ENCODE measurements around the gene NME3. TPM values are rescaled to one million over a fixed set of nuclear protein-coding genes. Genes with fewer than 3 reads are reported as not detected.
A peak's percentile ranks its signal among the peaks of the same experiment; 100 is the strongest.

The NME3 gene
- total and polyA plus RNA-seq, 2 donors from 2014 or later: 70.8 to 123 TPM

DNA sequence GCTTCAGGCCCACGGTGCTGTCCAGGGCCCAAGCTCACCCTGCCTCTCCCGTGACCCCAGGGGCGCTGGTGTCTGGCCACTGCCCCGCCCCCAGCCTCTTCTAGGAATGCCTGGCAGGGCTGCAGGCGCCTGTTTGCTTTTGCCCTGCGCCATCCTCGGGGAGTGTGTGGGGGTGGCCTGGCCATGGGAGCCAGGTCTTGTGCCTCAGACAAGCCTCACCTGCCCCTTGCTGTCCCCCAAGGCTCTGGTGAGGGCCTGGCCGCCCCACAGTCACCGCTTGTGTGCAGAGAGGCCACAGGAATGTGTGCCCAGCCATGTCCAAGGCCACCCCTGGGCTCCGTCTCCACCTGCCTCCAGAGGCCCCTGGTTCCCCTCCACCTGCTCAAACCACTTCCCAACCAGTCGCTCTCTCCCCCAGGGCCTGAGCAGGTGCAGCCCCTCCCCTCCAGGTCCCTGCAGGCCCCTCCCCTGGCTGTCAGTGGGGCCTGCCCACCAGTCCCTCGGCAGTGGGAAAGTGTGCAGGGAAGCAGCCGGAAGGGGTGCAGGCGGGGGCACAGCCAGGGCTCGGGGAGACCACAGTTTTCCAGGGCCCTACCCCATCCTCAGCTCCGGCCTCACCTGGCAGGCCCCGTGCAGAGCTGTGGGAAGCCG, 23.0 kb upstream of the NME3 start:
- intact Hi-C loops (cut with DNase I): no loop called here
- Histone ChIP-seq H3K27ac (ENCODE audit: low read depth in 2 of 2, low read length in 2 of 2) (no peak overlapping the region), H3K4me3 (ENCODE audit: low read length in 3 of 3) (no peak overlapping the region), H3K4me1 (ENCODE audit: control insufficient read depth in 2 of 3, insufficient read depth in 2 of 3, low read depth in 1 of 3, low read length in 3 of 3) (no peaks in the 10 kb centered on the region), H3K36me3 (ENCODE audit: control insufficient read depth in 2 of 3, insufficient read depth in 3 of 3, low read length in 3 of 3) (no peaks in the 10 kb centered on the region), H3K27me3 (ENCODE audit: control insufficient read depth, insufficient read depth, low read length) (no peaks in the 10 kb centered on the region), H3K9me3 (ENCODE audit: control insufficient read depth in 2 of 3, insufficient read depth in 1 of 3, low read length in 3 of 3) (peaks cover 0 to 3% (median 0%) of the 10 kb centered on the region in 3 donors), H3K9ac (ENCODE audit: low read length in 3 of 3) (no peak overlapping the region)
- DNase-seq (peak; percentile 52 to 75 (median 68)), FAIRE-seq (no peak)
- TF ChIP-seq, protein P1, sequence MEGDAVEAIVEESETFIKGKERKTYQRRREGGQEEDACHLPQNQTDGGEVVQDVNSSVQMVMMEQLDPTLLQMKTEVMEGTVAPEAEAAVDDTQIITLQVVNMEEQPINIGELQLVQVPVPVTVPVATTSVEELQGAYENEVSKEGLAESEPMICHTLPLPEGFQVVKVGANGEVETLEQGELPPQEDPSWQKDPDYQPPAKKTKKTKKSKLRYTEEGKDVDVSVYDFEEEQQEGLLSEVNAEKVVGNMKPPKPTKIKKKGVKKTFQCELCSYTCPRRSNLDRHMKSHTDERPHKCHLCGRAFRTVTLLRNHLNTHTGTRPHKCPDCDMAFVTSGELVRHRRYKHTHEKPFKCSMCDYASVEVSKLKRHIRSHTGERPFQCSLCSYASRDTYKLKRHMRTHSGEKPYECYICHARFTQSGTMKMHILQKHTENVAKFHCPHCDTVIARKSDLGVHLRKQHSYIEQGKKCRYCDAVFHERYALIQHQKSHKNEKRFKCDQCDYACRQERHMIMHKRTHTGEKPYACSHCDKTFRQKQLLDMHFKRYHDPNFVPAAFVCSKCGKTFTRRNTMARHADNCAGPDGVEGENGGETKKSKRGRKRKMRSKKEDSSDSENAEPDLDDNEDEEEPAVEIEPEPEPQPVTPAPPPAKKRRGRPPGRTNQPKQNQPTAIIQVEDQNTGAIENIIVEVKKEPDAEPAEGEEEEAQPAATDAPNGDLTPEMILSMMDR (IDR thresholded peaks at IDR 0.05; ENCODE audit: borderline replicate concordance, extremely low read depth, insufficient read depth): no peak

DNA sequence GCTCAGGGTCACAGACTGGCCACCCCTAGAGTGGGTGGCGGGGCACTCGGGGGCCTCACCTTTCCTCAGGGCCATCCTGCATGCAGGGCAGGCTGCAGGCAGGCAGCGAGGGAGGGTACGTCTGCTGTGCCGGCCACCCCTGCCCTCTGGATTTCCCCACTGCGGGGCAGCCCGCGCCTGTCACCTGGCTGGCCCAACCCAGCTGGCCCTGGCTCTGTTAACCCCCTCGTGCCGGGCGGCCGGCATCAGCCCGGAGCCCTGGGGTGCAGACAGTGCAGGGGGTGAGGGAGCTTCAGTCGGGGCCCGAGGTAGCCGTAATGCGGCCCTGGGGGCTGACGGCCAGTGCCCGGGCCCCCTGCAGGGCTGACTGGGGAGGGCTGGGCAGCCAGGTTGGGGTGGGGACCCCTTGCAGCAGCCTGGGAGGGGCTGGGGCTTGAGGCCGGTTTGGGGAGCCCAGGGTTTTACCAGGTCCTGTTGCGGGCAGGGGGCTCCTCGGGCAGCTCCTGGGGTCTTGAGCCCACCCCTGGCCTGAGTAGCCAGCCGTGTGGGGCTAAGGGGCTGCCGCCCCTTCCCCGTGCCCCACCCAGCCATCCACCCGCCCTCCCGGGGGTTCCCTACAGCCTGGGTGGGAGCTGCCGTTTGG, 22.4 kb upstream of the NME3 start, which contains the start of gene IGFALS:
TSS of gene IGFALS (minus strand) at position 128 of the 643 bp plus-strand sequence. CDS start at position 75, 53 bp downstream.
- TF ChIP-seq, protein P1 (IDR thresholded peaks at IDR 0.05; ENCODE audit: borderline replicate concordance, extremely low read depth, insufficient read depth): no peak
- no peaks in the 10 kb centered on the region for H3K4me1 ChIP-seq (ENCODE audit: control insufficient read depth in 2 of 3, insufficient read depth in 2 of 3, low read depth in 1 of 3, low read length in 3 of 3)
- FAIRE-seq: no peak
- H3K36me3 ChIP-seq (ENCODE audit: control insufficient read depth in 2 of 3, insufficient read depth in 3 of 3, low read length in 3 of 3): no peaks in the 10 kb centered on the region
- H3K27me3 ChIP-seq (ENCODE audit: control insufficient read depth, insufficient read depth, low read length): no peaks in the 10 kb centered on the region
- peaks cover 0 to 3% (median 0%) of the 10 kb centered on the region in 3 donors for H3K9me3 ChIP-seq (ENCODE audit: control insufficient read depth in 2 of 3, insufficient read depth in 1 of 3, low read length in 3 of 3)
- intact Hi-C loops (cut with DNase I): no loop called here
- peak in 2 of 5 donors; percentile 42 to 74 for DNase-seq
- H3K4me3 ChIP-seq (ENCODE audit: low read length in 3 of 3): no peak within 1 kb of the TSS
- no peak within 1 kb of the TSS for H3K9ac ChIP-seq (ENCODE audit: low read length in 3 of 3)
- no peak within 1 kb of the TSS for H3K27ac ChIP-seq (ENCODE audit: low read depth in 2 of 2, low read length in 2 of 2)

DNA sequence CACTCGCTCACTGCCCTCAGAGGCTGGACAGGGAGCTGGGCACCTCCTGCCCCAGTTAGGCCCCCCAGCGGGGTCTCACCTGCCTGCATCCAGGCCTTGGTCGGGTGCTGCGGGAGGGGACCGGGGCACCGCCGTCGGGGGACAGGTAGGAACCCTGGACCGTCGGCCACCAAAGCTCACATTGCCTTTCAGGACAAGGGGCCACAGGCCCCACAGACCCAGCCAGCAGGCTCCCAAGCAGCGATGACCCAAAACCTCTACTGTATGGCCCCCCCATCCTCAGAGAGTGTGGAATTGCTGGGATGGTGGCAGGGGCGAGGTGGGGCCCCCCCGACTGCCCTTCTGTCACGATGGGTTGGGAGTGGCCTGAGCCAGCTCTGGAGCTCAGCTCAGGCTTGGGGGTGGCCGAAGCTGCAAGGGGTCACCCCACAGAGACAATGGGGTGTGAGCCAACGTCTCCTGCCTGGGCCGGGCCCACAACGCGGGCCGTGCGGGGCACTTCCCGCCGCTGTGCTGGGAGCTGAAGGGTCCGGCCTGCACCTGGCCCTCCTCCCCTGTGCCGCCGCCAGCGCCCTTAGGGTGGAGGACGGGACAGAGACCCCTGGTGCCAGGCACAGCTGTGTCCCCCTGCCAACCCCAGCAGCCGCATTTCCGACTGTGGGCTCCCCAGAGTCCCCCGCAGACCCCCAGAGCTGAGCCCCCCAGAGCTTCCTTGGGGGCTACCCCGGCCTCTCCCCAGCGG, 21.7 kb upstream of the NME3 start:
- TF ChIP-seq, protein P1 (IDR thresholded peaks at IDR 0.05; ENCODE audit: borderline replicate concordance, extremely low read depth, insufficient read depth): no peak
- intact Hi-C loops (cut with DNase I): no loop called here
- DNase-seq (peak in 2 of 5 donors; percentile 41 to 77), FAIRE-seq (no peak)
- H3K4me1 ChIP-seq (ENCODE audit: control insufficient read depth in 2 of 3, insufficient read depth in 2 of 3, low read depth in 1 of 3, low read length in 3 of 3): no peaks in the 10 kb centered on the region
- H3K9ac ChIP-seq (ENCODE audit: low read length in 3 of 3): no peak overlapping the region
- no peak overlapping the region for H3K27ac ChIP-seq (ENCODE audit: low read depth in 2 of 2, low read length in 2 of 2)
- no peak overlapping the region for H3K4me3 ChIP-seq (ENCODE audit: low read length in 3 of 3)
- peaks cover 0 to 2% (median 0%) of the 10 kb centered on the region in 3 donors for H3K9me3 ChIP-seq (ENCODE audit: control insufficient read depth in 2 of 3, insufficient read depth in 1 of 3, low read length in 3 of 3)
- H3K27me3 ChIP-seq (ENCODE audit: control insufficient read depth, insufficient read depth, low read length): no peaks in the 10 kb centered on the region
- H3K36me3 ChIP-seq (ENCODE audit: control insufficient read depth in 2 of 3, insufficient read depth in 3 of 3, low read length in 3 of 3): no peaks in the 10 kb centered on the region
